ENCODE measurements around the gene RPSA. TPM values are rescaled to one million over a fixed set of nuclear protein-coding genes. Genes with fewer than 3 reads are reported as not detected.
A peak's percentile ranks its signal among the peaks of the same experiment; 100 is the strongest.

The RPSA gene
- total RNA-seq, 1 experiment from 2014 or later: 2,077 TPM

DNA sequence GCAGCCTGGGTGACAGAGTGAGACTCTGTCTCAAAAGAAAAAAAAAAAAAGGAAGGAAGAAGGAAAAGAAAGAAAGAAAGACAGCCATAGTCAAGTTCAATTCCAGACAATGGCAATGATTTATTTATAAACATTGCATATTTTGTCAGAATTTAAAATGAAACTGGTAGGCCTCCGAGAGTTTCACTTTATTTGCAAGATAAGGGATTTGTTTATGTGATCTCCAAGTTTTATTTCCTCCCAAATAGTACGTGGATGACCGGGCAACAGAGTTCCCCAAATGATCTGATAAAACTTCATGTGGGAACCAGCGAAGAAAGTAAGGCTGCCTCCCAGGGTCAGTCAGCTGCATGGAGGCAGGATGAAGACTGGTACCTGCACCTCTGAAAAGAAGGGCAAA lies 32.4 kb downstream of the RPSA start:
- DNase-seq: no peak
- Histone ChIP-seq H3T11ph (ENCODE audit: low read length) (no peak overlapping the region), H3K56ac (ENCODE audit: insufficient read length, low read depth, low read length) (no peak overlapping the region), H4K20me1 (ENCODE audit: control insufficient read depth, insufficient read depth, insufficient read length) (no peaks in the 10 kb centered on the region), H2BK20ac (ENCODE audit: low read depth, low read length, poor library complexity, severe bottlenecking) (no peak overlapping the region), H3K9me3 (ENCODE audit: control insufficient read depth, low read depth, low read length) (no peaks in the 10 kb centered on the region), H2BK5ac (ENCODE audit: insufficient read length, low read length) (no peak overlapping the region), H4K5ac (ENCODE audit: insufficient read length, low read depth, low read length) (no peak overlapping the region), H4K91ac (ENCODE audit: insufficient read length, low read depth, low read length) (no peak overlapping the region), H2AFZ (ENCODE audit: low read length) (no peak overlapping the region), H3K27ac (ENCODE audit: insufficient read length, low read depth, low read length) (no peak overlapping the region), H3K14ac (ENCODE audit: insufficient read depth, low read length) (no peak overlapping the region), H3K23ac (ENCODE audit: insufficient read length, low read depth, low read length) (no peak overlapping the region), H3K4ac (ENCODE audit: low read depth, low read length) (no peak overlapping the region), H3K4me1 (ENCODE audit: insufficient read depth, low read length) (no peaks in the 10 kb centered on the region), H2BK15ac (ENCODE audit: low read depth, low read length) (no peak overlapping the region), H2AK5ac (ENCODE audit: insufficient read length, low read length) (no peak overlapping the region), H2BK12ac (ENCODE audit: insufficient read length, low read depth, low read length) (no peak overlapping the region), H2BK120ac (ENCODE audit: low read depth, low read length, poor library complexity, severe bottlenecking) (no peak overlapping the region), H3K9ac (ENCODE audit: extremely low read depth, insufficient read length, low read length) (no peak overlapping the region), H3K79me2 (ENCODE audit: insufficient read depth, low read length) (no peaks in the 10 kb centered on the region), H3K23me2 (ENCODE audit: insufficient read length, low read depth, low read length, poor library complexity, severe bottlenecking) (no peaks in the 10 kb centered on the region), H4K8ac (replicated peaks; ENCODE audit: insufficient read length, low read depth, low read length) (no peak overlapping the region), H3K79me1 (ENCODE audit: insufficient read depth, low read depth, low read length, poor library complexity, severe bottlenecking) (no peaks in the 10 kb centered on the region), H3K4me2 (ENCODE audit: insufficient read depth, insufficient read length, low read length) (no peak overlapping the region), H3K27me3 (ENCODE audit: insufficient read depth, low read length) (no peaks in the 10 kb centered on the region), H3K18ac (ENCODE audit: insufficient read length, low read depth, low read length) (no peak overlapping the region)
- no peaks in the 10 kb centered on the region for H3K36me3 Mint-ChIP-seq (ENCODE audit: insufficient read depth in 1 of 3, low read depth in 3 of 3)
- peak overlapping the region in 1 of 3 experiments; percentile 70; a peak in 1 of 7 replicates for H3K27ac Mint-ChIP-seq
- TF ChIP-seq, protein P1, sequence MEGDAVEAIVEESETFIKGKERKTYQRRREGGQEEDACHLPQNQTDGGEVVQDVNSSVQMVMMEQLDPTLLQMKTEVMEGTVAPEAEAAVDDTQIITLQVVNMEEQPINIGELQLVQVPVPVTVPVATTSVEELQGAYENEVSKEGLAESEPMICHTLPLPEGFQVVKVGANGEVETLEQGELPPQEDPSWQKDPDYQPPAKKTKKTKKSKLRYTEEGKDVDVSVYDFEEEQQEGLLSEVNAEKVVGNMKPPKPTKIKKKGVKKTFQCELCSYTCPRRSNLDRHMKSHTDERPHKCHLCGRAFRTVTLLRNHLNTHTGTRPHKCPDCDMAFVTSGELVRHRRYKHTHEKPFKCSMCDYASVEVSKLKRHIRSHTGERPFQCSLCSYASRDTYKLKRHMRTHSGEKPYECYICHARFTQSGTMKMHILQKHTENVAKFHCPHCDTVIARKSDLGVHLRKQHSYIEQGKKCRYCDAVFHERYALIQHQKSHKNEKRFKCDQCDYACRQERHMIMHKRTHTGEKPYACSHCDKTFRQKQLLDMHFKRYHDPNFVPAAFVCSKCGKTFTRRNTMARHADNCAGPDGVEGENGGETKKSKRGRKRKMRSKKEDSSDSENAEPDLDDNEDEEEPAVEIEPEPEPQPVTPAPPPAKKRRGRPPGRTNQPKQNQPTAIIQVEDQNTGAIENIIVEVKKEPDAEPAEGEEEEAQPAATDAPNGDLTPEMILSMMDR (conservative IDR thresholded peaks at IDR 0.05): no peak
- peaks cover 6 to 11% of the 10 kb centered on the region in 2 experiments; a peak in 3 of 4 replicates for H3K4me1 Mint-ChIP-seq
- WGBS (ENCODE audit: extremely low coverage, insufficient read length, low lambda C conversion rate): no CpG with 5 or more reads among the region's 4 CpGs
- no peak overlapping the region for H3K4me3 Mint-ChIP-seq
- no peaks in the 10 kb centered on the region; the same call in 1 of the 2 replicates for H3K27me3 Mint-ChIP-seq (ENCODE audit: low read depth)
- no peaks in the 10 kb centered on the region for H3K9me3 Mint-ChIP-seq
